GM18951 (cell line): ENCODE data around the gene GPR33.

Experiments
- POLR2A ChIP-seq: IDR thresholded peaks from 4 replicates; pipeline ENCODE4 v1.6.1; 2011; ENCODE audit warnings: mild to moderate bottlenecking; ENCODE audit not compliant: insufficient read length, insufficient read depth; ENCODE audit errors: extremely low read depth
- in situ Hi-C: fragments of 300-500 bp; cut with MboI; formaldehyde crosslinking; loops from one replicate; pipeline ENCODE4 v1.12.0; 2022; ENCODE audit warnings: low sequenced_read_pairs, mixed read lengths, inconsistent platforms; ENCODE audit not compliant: unreplicated experiment

GPR33 gene, protein sequence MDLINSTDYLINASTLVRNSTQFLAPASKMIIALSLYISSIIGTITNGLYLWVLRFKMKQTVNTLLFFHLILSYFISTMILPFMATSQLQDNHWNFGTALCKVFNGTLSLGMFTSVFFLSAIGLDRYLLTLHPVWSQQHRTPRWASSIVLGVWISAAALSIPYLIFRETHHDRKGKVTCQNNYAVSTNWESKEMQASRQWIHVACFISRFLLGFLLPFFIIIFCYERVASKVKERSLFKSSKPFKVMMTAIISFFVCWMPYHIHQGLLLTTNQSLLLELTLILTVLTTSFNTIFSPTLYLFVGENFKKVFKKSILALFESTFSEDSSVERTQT

GRCh38 chr14:31487886-31488285 lies at the start of gene GPR33:
GPR33 (minus strand) TSS chr14:31488039; CDS start chr14:31483965, 4,074 bp downstream.
- no peak for TF ChIP-seq POLR2A
- in situ Hi-C loops: no loop called here

DNA sequence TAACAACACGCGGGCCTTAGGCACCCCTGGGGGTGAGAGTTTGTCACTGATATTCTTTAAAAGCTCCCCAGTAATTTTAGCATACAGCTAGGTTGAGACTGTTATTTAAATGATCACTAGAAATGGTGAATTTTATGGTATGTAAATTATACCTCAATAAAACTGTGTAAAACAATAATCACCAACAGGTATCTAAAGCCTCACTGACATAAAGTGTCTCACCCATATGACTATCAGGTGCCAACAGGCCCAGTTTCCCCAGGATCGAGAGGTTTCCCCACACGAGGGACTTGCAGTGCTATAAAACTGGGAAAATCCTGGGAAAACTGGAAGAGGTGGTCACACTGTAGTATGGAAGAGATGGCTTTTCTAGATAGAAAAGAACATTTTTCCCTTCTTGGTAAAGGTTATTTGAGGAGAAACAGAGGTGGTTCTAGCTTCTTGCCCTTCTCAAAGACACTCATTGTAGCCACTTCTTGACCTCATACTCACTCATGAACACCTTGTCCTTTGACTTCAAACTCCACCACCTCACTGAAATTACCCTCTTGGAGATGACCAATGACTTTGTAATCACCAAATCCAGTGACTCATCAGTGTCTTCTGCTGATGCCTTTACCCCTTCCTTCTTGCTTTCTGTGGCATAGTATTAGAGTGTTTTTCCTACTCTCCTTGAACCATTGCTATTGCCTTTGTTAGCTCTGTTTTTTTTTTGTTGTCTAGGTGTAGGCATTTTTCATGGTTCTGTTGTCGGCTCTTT lies 48.5 kb upstream of the GPR33 start:
- no peak for TF ChIP-seq POLR2A
- in situ Hi-C loops: no loop called here

DNA sequence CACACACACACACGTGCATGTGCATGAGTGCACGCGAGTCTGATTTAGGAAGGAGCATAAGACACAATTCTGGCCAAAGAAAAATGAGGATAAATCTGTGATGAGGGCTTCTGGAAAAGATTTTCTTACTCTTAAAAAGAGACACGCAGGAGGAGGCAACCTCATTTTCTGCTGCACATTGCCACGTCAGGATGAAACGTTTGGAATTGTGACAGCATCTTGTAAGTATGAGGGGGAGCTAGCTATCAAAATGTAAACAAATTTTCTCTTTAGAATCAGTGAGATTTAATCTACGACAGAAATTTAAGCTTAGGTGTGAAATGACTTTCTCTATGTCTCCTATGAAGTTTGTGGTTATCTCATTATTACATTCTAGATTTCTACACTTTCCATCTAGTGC lies 42.3 kb upstream of the GPR33 start:
- in situ Hi-C loops: no loop called here
- TF ChIP-seq POLR2A: no peak

- in situ Hi-C loops: no loop called here
- TF ChIP-seq POLR2A: no peak
Observed at GRCh38 chr14:31529053-31529452, 41.2 kb upstream of the GPR33 start.

DNA sequence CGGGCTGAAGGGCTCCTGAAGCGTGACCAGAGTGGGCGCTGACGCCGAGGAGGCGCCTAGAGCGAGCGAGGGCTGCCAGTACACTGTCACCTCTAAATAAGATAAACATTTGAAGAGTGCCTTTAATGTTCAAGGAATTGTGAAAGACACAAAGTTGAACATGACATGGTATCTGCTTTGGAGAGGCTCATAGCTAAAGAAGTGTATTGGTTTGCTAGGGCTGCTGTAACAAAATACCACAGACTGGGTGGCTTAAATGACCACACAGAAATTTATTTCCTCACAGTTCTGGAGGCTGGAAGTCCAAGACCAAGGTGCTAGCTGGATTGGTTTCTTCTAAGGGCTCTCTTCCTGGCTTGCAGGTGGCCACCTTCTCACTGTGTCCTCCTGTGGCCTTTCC lies 39.7 kb upstream of the GPR33 start:
- in situ Hi-C loops: no loop called here
- TF ChIP-seq POLR2A: no peak

DNA sequence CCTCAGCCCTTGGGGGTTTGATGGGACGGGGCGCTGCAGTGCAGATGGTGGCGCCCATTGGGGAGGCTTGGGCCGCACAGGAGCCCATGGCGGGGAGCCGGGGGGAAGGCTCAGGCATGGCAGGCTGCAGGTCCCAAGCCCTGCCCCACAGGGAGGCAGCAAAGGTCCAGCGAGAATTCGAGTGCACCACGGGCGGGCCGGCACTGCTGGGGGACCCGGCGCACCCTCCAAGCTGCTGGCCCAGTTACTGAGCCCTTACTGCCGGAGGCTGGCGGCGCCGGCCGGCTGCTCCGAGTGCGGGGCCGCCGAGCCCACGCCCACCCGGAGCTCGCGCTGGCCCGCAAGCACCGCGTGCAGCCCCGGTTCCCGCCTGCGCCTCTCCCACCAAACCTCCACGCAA lies 39.2 kb upstream of the GPR33 start:
- in situ Hi-C loops: no loop called here

DNA sequence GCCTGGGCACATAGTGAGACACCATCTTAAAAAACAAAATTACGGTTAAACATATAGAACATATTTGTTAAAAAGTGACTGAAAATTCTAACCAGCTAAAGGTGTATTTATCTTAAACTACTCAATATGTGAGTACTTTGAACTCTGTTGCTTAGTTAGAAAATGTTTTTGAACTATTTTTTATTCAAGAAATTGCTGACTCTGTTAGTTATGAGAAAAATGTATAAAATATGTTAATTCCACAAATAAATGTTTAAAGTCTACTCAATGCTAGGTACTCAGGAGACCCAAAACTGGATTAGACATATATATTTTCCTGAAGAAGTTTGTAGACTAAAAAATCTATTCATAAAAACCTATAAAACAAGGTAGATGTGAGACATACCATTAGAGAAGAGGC lies 23.0 kb upstream of the GPR33 start:
- no peak for TF ChIP-seq POLR2A

More for the DNA sequence above, 39.2 kb upstream of the GPR33 start:
- no peak for TF ChIP-seq POLR2A

DNA sequence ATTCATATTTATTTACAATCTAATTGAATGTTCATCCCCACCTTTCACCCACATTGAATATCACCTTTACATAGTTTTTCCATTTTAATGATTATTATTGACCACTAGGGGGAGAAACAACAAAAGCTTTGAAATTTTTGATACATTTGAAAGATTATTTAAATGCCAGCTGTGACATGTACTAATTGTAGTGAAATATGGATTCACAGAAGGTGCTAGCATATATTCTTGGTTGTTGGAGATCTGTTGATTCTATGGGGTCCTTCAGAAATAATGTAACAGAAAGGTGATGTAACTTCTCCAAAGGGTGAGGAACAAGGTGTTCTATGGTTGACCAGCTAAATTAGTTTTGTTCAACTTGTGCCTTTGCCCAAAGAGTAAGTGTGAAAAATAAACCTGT lies 22.4 kb upstream of the GPR33 start:
- no peak for TF ChIP-seq POLR2A

More for the DNA sequence above, 23.0 kb upstream of the GPR33 start:
- in situ Hi-C loops: loop anchor here (25.0 kb wide), 1 partner anchor 751 kb away; no protein-coding TSS in a partner anchor

GRCh38 chr14:31508135-31508534 lies 20.3 kb upstream of the GPR33 start:
- in situ Hi-C loops: loop anchor here (25.0 kb wide), 1 partner anchor 754 kb away; no protein-coding TSS in a partner anchor

More for the DNA sequence above, 22.4 kb upstream of the GPR33 start:
- in situ Hi-C loops: loop anchor here (25.0 kb wide), 1 partner anchor 752 kb away; no protein-coding TSS in a partner anchor

DNA sequence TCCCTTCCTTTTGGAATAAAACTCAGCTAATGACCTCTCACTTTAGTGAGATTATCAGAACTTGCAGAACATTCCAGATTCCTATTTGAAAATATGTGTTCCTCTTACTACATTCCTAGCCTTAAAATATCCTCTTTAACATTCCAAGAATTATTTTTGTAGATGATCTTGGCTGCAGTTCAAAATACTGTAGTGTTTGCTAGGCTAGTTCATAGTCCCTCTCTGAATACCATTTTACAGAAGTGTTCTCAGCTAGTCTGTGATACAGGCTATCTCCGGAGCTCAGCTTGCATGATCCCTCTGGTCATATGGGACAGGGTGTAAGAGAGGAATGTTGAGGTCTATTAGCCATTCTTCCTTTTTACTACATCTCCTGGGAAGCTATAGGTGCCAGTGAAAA lies 17.6 kb upstream of the GPR33 start:
- TF ChIP-seq POLR2A: no peak
- in situ Hi-C loops: loop anchor here (25.0 kb wide), 1 partner anchor 757 kb away; no protein-coding TSS in a partner anchor

More at GRCh38 chr14:31508135-31508534, 20.3 kb upstream of the GPR33 start:
- no peak for TF ChIP-seq POLR2A

GRCh38 chr14:31501870-31502269 lies 14.0 kb upstream of the GPR33 start:
- TF ChIP-seq POLR2A: no peak
- in situ Hi-C loops: loop anchor here (25.0 kb wide), 1 partner anchor 760 kb away; no protein-coding TSS in a partner anchor

GRCh38 chr14:31492759-31493498 lies 5.1 kb upstream of the GPR33 start:
- no peak for TF ChIP-seq POLR2A
- in situ Hi-C loops: no loop called here

- TF ChIP-seq POLR2A: no peak
- in situ Hi-C loops: no loop called here
Observed at GRCh38 chr14:31489691-31490090, 1.9 kb upstream of the GPR33 start.
